Upper lobe of left lung (tissue), 6 donors: ENCODE results near the gene S1PR5. TPM values are rescaled to one million over a fixed set of nuclear protein-coding genes. Genes with fewer than 3 reads are reported as not detected.
A peak's percentile ranks its signal among the peaks of the same experiment; 100 is the strongest.
"Not testable (repeated sequence)": the region's sequence is repeated elsewhere in the genome, so short reads cannot be mapped to it uniquely, and the experiment has no call there.

Source experiments
- ATAC-seq, 2 donors: fragments of 200-7000 bp; cut with Tn5 transposase; one replicate each; pipeline ENCODE4 v1.9.1; 2022; ENCODE audit warnings: mild to moderate bottlenecking in 2 of 2, moderate library complexity in 2 of 2; ENCODE audit not compliant: low FRiP score in 2 of 2
- DNase-seq, 2 donors: peaks; one replicate each; pipeline ENCODE4 v3.0.0-alpha.2; 2019 to 2020
- H3K27ac ChIP-seq, 4 donors: fragments of 200-600 bp; sonication (generic); one replicate each; pipeline ENCODE4 v1.5.1; 2016 to 2019
- H3K27me3 ChIP-seq, 4 donors: fragments of 200-600 bp; sonication (generic); one replicate each; pipeline ENCODE4 v1.5.1; 2017 to 2019
- H3K36me3 ChIP-seq, 4 donors: fragments of 200-600 bp; sonication (generic); one replicate each; pipeline ENCODE4 v1.5.1; 2016 to 2019
- H3K4me1 ChIP-seq, 4 donors: fragments of 200-600 bp; sonication (generic); one replicate each; pipeline ENCODE4 v1.5.1; 2018 to 2019
- H3K4me3 ChIP-seq, 4 donors: fragments of 200-600 bp; sonication (generic); one replicate each; pipeline ENCODE4 v1.5.1; 2017 to 2019; ENCODE audit warnings: mild to moderate bottlenecking in 2 of 4, moderate library complexity in 1 of 4
- H3K9me3 ChIP-seq, 4 donors: fragments of 200-600 bp; sonication (generic); one replicate each; pipeline ENCODE4 v1.5.1; 2018 to 2019
- EP300 ChIP-seq, 4 donors: sonication (generic); formaldehyde crosslinking; IDR thresholded peaks; one replicate each; pipeline ENCODE4 v1.5.1; 2017; ENCODE audit warnings: antibody characterized with exemption in 4 of 4, control low read depth in 2 of 4
- POLR2A ChIP-seq, 4 donors: fragments of 450-650 bp; IDR thresholded peaks; one replicate each; pipeline ENCODE4 v1.5.1; 2016 to 2017; ENCODE audit warnings: antibody characterized with exemption in 4 of 4, mild to moderate bottlenecking in 2 of 4
- POLR2AphosphoS5 ChIP-seq, 2 donors: sonication (generic); formaldehyde crosslinking; IDR thresholded peaks; one replicate each; pipeline ENCODE4 v1.5.1; 2017; ENCODE audit warnings: antibody characterized with exemption in 2 of 2
- WGBS, 2 donors: methylation state at CpG; one replicate each; pipeline ENCODE4 v1.1.5; 2017 to 2018; 5-methylcytosine and 5-hydroxymethylcytosine counted together
- total RNA-seq, 6 donors: library from RNA; depleted of rRNA in 4 of 6; stranded (reverse); fragments of >200 nt in 4 of 6; gene quantifications; one replicate each; pipeline versions ENCODE4 v1.1.0 to v1.2.1, GENCODE V29; 2016 to 2021
- TF ChIP-seq, protein P1 (sequence below), 6 experiments: fragments of 450-650 bp in 4 of 6; fragments of 200-600 bp in 2 of 6; sonication (generic) in 2 of 6; IDR thresholded peaks; one replicate each; pipeline ENCODE4 v1.5.1; 2016 to 2019; ENCODE audit warnings: antibody characterized with exemption in 6 of 6
- donor health status: DM: no; HTN: no; CAD: no; lungs with moderate emphysema.
- donor health status: DM: no; HTN: yes; CAD: no; lungs with severe emphysema.

Gene S1PR5
- total RNA-seq, 6 donors from 2014 or later = 0.49 to 2.7 (median 1.8) TPM

DNA sequence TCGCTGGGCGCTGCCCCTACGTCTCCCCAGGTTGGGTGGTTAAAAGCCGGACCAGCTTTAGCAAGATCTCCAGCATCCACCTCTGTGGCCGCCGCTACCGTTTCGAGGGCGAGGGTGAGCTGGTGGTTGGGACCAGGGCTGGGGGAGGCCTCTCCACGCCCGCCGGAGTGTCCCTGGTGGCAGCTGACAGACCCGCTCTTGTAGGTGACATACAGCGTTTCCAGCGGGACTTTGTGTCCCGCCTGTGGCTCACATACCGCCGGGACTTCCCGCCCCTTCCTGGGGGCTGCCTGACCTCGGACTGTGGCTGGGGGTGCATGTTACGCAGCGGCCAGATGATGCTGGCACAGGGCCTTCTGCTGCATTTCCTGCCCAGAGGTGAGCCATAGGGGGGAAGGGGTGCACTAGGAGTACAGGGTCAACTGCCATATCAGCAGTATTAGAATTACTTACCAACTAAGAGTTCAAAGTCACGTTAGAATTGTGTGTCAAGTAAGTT lies 27.6 kb upstream of the S1PR5 start:
- no peak for TF ChIP-seq POLR2AphosphoS5 (IDR thresholded peaks at IDR 0.05)
- TF ChIP-seq EP300 (IDR thresholded peaks at IDR 0.05) = no peak
- TF ChIP-seq POLR2A (IDR thresholded peaks at IDR 0.05) = no peak
- TF ChIP-seq, protein P1, sequence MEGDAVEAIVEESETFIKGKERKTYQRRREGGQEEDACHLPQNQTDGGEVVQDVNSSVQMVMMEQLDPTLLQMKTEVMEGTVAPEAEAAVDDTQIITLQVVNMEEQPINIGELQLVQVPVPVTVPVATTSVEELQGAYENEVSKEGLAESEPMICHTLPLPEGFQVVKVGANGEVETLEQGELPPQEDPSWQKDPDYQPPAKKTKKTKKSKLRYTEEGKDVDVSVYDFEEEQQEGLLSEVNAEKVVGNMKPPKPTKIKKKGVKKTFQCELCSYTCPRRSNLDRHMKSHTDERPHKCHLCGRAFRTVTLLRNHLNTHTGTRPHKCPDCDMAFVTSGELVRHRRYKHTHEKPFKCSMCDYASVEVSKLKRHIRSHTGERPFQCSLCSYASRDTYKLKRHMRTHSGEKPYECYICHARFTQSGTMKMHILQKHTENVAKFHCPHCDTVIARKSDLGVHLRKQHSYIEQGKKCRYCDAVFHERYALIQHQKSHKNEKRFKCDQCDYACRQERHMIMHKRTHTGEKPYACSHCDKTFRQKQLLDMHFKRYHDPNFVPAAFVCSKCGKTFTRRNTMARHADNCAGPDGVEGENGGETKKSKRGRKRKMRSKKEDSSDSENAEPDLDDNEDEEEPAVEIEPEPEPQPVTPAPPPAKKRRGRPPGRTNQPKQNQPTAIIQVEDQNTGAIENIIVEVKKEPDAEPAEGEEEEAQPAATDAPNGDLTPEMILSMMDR (IDR thresholded peaks at IDR 0.05) = no peak
- Histone ChIP-seq H3K36me3 (peaks cover 7 to 33% (median 20%) of the 10 kb centered on the region in 4 donors), H3K4me1 (peaks cover 9 to 23% (median 16%) of the 10 kb centered on the region in 4 donors), H3K27me3 (no peaks in the 10 kb centered on the region), H3K27ac (peak overlapping the region; percentile 85 to 96 (median 92)), H3K4me3 (peak overlapping the region in 3 of 4 donors; percentile 76 to 87 (median 87)), H3K9me3 (no peaks in the 10 kb centered on the region)
- 27 to 42% methylated on average over 16 to 19 of the region's 23 CpGs for WGBS, 2 donors
- DNase-seq (peak in 1 of 2 donors; percentile 80), ATAC-seq (no peak)

DNA sequence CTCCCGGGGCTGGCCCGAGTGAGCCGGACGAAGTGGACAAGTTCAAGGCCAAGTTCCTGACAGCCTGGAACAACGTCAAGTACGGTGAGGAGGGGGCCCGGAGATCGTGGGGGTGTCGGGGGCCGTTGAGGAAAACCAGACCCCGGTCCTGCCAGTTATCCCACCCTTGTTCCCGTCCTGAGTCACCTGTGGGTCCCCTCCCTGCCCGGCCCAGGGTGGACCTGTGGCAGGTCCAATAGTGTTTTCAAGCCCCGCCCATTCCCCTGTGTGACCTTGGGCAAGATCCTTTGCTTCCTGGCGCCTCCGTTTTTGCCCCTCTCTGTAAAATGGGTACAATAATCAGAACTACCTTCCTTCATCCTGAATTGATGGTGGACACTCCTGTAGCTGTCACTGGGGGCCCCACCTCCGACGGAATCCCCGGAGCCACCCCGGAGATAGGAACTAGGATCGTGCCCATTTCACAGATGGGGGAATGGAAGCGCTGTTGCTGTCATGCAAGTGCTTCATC lies 27.1 kb upstream of the S1PR5 start:
- Histone ChIP-seq H3K36me3 (peaks cover 4 to 28% (median 15%) of the 10 kb centered on the region in 4 donors), H3K27me3 (no peaks in the 10 kb centered on the region), H3K4me1 (peaks cover 9 to 23% (median 16%) of the 10 kb centered on the region in 4 donors), H3K9me3 (no peaks in the 10 kb centered on the region), H3K27ac (peak overlapping the region; percentile 85 to 96 (median 92)), H3K4me3 (peak overlapping the region; percentile 54 to 87 (median 82))
- ATAC-seq (peak in 1 of 2 donors; percentile 46), DNase-seq (peak in 1 of 2 donors; percentile 73)
- WGBS, 2 donors = 14 to 25% methylated on average over 16 to 17 of the region's 22 CpGs
- TF ChIP-seq POLR2AphosphoS5 (IDR thresholded peaks at IDR 0.05) = no peak
- TF ChIP-seq POLR2A (IDR thresholded peaks at IDR 0.05) = no peak
- TF ChIP-seq EP300 (IDR thresholded peaks at IDR 0.05) = no peak
- TF ChIP-seq, protein P1 (IDR thresholded peaks at IDR 0.05) = no peak

DNA sequence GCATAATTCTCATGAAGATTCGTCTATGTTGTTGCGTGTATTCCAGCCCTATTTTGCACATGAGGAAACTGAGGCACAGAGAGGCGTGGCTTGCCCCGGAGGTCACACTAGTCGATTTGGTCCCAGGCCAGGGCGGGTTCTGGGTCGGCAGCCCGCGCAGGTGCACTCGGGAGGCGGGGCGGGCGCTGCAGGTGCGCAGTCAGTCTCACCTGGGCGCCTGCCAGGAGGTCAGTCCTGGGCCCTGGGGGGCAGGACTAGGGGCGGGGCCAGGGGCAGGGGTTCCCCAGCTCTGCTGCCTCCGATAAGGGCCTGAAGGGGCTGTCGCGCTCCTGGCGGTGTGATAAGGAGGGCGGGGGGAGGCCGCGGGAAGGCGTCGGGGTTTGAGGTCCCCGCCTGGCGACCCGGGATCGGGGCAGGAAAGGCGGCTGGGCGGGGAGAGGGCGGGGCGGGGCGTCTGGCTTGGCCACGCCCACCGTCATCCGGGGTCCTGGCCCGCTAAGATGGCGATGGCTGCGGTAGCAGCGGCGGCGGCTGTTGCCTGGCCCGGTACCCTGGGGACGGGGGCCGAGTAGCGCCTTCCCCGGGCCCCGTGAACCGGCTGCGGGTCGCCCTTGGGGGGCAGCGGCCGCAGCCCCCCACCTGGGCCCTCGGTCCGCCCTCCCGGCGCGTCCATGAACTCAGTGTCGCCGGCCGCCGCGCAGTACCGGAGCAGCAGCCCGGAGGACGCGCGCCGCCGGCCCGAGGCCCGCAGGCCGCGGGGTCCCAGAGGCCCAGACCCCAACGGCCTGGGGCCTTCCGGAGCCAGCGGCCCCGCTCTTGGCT lies 26.4 kb upstream of the S1PR5 start, which contains the start of gene ATG4D:
TSS of gene ATG4D (plus strand) at position 485 of the 822 bp plus-strand sequence. CDS start at position 672, 187 bp downstream.
- no peak for TF ChIP-seq EP300 (IDR thresholded peaks at IDR 0.05)
- TF ChIP-seq, protein P1 (IDR thresholded peaks at IDR 0.05) = no peak
- TF ChIP-seq POLR2A (IDR thresholded peaks at IDR 0.05) = peak in 3 of 4 donors; percentile 61 to 85 (median 62)
- peak; percentile 53 to 73 for TF ChIP-seq POLR2AphosphoS5 (IDR thresholded peaks at IDR 0.05)
- Histone ChIP-seq H3K4me3 (peak within 1 kb of the TSS; percentile 54 to 87 (median 82)), H3K4me1 (peaks cover 9 to 23% (median 16%) of the 10 kb centered on the region in 4 donors), H3K27ac (peak within 1 kb of the TSS; percentile 85 to 96 (median 92)), H3K27me3 (no peaks in the 10 kb centered on the region), H3K36me3 (peaks cover 0 to 21% (median 11%) of the 10 kb centered on the region in 4 donors), H3K9me3 (no peaks in the 10 kb centered on the region)
- peak; percentile 91 to 97 for DNase-seq
- peak; percentile 92 to 95 for ATAC-seq
- 1 to 3% methylated on average over 18 of the region's 79 CpGs for WGBS, 2 donors

DNA sequence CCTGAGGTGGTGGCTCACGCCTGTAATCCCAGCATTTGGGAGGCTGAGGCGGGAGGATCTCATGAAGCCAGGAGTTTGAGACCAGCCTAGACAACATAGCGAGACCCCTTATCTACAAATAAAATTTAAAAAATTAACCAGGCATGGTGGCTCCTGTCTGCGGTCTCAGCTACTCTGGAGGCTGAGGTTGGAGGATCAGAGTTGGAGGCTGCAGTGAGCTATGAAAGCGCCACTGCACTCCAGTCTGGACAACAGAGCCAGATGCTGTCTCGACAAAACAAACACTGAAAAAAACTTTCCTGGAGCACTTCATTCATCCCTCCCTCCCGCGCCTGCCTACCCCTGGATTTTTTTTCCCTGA lies 25.8 kb upstream of the S1PR5 start:
- ATAC-seq = no peak
- peaks cover 9 to 23% (median 16%) of the 10 kb centered on the region in 4 donors for H3K4me1 ChIP-seq
- H3K36me3 ChIP-seq = peaks cover 0 to 15% (median 8%) of the 10 kb centered on the region in 4 donors
- H3K27ac ChIP-seq = peak overlapping the region in 2 of 4 donors; percentile 85 to 96
- peak overlapping the region in 3 of 4 donors; percentile 76 to 87 (median 87) for H3K4me3 ChIP-seq
- 56 to 57% methylated on average over 8 of the region's 8 CpGs for WGBS, 2 donors
- TF ChIP-seq, protein P1 (IDR thresholded peaks at IDR 0.05) = no peak
- TF ChIP-seq POLR2A (IDR thresholded peaks at IDR 0.05) (no peak), EP300 (IDR thresholded peaks at IDR 0.05) (no peak), POLR2AphosphoS5 (IDR thresholded peaks at IDR 0.05) (no peak)
- DNase-seq = no peak
- no peaks in the 10 kb centered on the region for H3K9me3 ChIP-seq
- no peaks in the 10 kb centered on the region for H3K27me3 ChIP-seq

DNA sequence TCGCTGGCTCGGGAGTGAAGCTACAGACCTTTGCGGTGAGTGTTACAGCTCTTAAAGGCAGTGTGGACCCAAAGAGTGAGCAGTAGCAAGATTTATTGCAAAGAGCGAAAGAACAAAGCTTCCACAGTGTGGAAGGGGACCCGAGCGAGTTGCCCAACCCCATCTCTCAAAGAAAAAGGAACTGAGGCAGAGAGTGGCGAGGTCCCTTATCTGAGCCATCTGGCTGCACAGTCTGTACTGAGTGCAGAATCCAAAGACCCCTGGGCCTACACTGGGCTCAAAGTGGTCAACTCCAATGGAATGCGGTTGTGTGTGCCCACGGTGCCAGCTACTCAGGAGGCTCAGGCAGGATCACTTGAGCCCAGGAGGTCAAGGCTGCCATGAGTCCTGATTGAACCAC lies 21.8 kb upstream of the S1PR5 start:
- H3K4me1 ChIP-seq, H3K9me3 ChIP-seq, ATAC-seq, H3K36me3 ChIP-seq, H3K4me3 ChIP-seq, H3K27ac ChIP-seq, DNase-seq, H3K27me3 ChIP-seq: not testable (repeated sequence)
- 56 to 68% methylated on average over 7 to 8 of the region's 9 CpGs for WGBS, 2 donors
